IPS-NIHi7 (cell line): ENCODE measurements around the gene BLNK.
A peak's percentile ranks its signal among the peaks of the same experiment; 100 is the strongest.

Source experiments
- DNase-seq: peaks from one replicate; pipeline ENCODE4 v3.0.0; 2012; ENCODE audit warnings: mixed read lengths; ENCODE audit errors: extremely low spot score

Gene BLNK

DNA sequence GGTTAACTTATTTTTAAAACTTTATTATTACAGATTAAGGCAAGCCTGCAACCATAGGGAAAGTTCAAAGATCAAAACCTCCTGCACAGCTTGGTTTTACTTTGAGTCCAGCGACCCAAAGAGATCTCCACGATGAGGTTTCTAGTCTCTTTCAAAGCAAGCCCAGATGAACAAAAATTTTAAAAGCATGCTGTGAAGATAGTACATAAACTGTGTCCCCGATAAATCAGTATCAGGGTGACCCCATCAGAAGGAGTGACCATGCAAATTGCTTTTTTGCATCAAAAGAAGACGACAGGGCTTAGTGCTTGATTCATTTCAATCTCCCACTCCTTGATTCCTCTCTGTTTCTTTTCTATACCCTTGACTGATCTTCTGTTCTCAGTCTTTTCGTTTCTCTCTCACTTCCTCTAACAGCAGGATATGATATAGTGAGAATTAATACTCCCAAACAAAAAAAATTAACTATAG is 16.8 kb upstream of the BLNK start:
- no peak for DNase-seq

DNA sequence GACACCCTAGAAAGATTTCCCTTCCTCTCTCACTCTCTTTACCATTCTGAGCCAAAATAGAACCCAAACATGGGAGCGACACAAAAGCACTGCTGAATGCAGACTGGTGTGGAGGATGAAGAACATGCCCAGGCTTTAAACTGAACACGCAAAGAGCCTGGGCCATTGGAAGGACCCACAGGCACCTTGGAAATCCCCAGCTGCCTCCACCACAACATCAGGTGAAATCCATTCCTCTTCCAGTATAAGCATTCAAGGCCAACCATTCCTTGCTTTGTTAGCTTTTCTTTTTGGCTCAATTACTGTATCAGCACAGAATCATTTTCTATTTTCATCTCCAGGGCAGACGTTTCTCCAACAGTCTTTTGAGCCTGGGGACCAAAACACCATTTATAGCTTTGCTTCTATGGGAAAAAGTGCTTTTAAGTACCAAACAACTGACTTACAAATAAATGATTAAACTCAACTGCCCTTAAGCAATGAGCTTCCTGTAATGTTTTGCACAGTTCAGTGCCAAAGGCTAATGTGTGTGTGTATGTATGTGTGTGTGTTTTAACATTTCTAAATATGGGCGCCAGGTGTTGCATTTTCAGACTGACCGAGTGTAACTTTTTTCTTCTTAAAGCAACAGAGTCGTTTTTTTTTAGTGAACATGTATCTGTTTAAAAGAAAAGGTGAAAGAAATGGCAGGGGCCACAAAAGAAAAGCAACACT is 16.2 kb upstream of the BLNK start:
- no peak for DNase-seq

DNA sequence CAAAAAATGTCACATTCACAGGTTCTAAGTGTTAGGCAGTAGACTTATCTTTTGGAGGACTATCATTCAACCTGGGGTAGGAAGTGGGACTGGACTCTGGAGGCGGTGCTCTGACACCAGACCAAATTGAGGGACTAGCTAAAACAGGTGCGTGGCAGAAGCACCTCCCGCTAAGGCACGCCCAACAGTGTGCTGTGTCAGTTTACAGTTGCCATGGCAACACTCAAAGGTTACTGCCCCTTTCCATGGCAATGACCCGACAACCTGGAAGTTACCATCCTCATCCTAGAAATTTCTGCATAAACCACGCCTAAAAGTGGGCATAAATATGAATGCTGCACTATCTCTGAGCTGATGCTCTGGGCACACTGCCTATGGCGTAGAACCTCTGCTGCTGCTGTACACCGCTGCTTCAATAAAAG is 14.0 kb upstream of the BLNK start:
- DNase-seq = peak; percentile 62

DNA sequence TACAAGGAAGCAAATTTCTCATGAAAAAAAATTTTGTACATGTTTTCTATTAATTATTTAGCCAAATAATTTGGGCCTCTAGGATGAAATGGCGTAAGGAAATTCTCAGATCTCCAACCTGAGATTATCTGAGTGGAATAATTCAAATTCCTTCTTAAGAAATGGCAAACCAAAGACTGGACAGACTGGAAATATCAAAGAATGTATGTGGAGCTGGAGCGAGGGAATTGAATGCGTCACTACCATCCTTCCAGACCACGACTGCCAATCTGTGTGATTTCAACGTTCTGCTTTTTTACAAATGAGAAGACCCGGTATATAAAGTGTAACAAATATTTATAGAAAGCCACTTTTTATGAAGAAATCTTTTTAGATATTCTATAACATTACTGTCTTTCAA is 12.4 kb upstream of the BLNK start:
- no peak for DNase-seq

DNA sequence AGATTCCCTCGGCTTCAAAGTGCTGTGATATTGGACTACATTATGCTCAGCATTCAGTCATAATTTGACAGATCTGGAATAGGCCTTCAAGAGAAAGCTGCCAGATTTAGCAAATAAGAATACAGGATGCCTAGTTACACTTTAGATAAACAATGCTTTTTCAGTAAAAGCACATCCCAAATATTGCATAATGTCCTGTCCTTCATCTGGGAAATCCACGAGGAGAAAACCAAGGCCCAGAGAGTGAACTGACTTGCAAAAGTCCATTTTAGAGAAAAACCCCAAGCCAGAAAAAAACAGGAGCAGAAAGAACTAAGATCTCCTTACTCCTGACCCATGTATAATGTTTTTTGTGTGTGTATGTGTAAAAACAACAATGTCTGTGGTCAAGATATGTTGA is 12.0 kb upstream of the BLNK start:
- DNase-seq = no peak

DNA sequence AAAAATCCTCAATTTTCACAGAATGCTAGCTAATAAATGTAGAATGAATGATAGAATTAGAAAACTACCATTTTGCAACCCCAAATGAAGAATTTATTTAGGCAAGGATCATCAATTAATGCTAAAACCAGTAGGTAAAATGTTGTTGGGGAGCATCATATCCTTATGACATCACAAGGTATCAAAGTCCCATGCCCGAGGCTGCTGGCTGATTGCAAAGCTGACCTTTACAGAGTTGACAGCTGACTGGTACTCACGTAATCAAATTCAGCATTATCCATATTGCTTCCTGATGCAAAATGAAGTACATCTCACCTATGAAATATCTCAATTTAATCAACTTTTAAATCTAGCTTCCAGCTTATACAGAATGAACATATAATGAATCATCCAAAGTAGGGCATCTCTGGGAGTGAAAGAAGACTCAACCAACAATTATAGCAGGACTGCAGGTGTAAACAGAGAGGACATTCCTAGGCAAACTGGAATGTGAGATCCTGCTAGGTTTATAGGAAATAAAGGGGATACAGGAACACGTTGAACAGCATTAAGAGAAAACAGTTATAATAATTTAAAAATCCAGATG is 10.2 kb upstream of the BLNK start:
- DNase-seq = no peak

DNA sequence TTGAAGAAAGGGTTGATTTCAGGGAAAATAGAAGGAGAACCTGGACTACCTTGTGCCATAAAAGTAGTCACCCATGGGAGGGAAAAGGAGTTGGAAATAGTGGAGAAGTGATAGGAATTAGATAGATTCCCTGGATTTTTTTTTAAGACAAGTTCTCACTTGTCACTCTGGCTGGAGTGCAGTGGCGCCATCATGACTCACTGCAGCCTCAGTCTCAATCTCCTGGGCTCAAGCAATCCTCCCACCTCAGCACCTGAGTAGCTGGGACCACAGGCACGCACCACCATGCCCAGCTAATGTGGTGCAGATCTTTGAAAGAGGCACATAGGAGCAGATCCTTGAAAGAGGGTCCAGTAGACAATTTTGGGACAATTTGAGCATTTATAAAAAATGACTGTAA is 9.5 kb upstream of the BLNK start:
- no peak for DNase-seq

DNA sequence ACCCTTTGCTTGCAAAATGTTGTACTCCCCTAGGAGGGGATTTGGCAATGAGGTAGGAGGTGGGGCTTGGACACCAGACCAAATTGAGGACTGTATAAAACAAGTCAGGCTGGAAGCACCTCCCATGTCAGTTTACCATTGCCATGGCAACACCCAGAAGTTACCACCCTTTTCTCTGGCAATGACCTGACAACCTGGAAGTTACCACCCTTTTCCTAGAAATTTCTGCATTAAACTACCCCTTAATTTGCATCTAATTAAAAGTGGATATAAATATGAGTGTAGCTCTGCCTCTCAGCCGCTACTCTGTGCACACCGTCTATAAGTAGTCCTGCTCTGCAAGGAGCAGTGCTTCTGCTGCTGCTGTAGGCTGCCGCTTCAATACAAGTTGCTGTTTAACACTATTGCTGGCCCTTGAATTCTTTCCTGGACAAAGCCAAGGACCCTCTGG is 7.8 kb upstream of the BLNK start:
- DNase-seq = no peak

DNA sequence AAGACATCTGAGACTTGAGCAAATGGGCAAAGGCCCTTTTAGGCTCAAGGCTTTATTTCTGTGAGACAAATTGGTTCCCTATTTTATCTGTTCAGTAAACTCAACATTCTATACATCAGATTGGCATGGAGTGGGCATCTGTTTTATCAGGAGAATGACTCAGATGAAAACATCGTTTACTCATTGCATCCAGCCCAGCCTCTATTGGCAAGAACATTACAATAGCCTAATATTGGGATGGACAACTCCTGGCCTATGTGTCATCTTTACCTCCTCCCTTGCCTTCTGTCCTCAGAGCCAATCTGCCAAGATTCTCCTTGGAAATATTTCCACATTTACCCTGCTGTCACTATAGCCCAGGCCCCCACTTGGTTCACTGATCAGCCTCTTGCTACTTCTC is 5.5 kb upstream of the BLNK start:
- no peak for DNase-seq

DNA sequence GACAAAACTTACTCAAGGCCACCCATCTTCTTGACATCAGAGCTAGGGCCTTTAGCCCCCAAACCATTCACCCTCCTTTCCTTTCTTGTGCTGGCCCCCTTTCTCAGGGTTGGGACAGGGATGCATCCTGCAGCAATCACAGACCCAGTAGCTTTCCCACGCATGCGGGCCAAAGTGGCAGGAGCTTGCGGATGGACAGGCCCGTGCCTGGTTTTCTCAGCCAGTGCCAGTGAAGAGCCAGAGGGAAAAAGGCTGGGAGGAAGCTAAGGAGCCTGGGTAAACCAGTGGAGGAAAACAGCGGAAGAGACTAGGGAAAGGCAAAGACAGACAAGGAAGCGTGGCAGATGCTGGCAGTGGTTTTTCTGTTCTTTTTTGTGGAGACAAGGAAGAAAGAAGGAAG is 5.1 kb upstream of the BLNK start:
- DNase-seq = no peak

DNA sequence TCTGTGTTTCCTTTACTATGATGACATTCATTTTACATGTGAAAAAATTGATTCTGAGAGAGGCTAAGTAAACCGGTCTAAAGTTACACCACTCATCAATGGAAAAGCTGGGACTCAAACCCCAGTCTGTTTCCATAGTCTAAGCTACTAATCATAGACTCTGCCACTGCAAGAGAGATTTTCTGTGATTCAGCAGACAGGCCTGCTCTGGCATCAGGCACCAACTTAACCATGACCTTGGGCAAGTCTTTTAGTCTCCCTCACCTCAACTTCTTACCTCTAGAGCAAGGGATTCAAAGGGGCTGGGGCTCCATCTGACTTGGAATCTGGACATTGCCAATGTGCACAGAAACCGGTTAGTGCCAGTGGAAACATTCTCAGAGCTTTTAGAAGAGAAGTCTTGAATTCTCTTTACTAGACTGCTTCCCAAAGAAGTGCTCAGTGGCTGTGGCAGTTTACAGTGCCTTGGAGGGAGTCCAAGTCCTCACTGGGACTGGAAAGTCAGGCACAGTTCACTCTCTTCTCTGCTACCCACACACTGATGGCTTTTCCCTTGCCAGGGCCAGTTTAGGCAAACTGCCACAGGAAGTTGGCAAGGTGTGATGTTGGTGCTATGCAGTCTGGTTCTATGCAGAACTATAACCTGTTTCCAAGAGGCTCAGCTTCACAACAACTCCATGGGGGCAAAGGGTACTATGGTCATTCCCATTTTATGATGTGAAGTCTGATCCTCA is 4.5 kb upstream of the BLNK start:
- no peak for DNase-seq

DNA sequence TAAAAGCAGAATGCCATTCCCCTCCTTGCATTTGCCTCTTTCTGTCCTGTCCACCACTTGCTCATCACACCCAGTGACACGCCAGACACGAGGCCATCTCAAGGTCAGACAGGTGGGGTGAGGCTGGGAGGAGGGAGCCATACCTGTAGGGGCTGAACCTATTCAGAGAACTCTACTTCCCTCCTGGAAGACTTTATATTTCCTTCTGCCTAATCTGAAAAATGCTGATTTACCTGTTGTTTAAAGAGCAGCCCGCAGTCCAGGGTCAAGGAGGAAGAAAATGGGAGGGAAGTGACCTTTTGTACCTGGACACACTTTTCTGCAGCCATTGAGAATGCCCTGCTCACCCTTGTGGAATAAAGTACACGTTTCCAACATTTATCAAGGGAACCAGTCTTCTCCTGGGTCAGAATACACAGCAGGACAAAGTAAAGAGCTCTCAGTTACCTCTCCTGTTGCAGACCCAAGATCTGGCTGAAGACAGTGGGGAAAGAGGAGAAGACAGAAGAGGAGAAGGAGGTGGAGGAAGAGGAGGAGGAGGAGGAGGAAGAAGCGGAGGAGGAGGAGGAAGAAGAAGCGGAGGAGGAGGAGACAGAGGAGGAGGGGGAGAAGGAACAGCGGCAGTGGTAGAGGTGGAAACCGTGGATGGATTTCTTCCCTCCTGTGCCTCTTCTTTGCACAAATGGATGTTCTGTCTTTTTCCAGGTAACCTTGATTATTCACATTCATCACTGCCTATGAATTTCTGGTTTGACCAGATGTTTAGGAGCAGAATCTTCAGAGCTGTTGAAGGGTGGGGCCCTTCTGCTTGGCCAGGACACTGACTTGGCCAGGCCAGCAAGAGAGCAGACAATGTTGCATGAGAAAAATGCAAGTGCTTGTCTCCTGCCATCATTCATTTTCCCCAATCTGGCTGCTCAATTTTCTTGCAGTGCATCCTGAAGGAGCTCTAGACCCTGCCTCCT is 1.2 kb upstream of the BLNK start:
- DNase-seq = no peak

DNA sequence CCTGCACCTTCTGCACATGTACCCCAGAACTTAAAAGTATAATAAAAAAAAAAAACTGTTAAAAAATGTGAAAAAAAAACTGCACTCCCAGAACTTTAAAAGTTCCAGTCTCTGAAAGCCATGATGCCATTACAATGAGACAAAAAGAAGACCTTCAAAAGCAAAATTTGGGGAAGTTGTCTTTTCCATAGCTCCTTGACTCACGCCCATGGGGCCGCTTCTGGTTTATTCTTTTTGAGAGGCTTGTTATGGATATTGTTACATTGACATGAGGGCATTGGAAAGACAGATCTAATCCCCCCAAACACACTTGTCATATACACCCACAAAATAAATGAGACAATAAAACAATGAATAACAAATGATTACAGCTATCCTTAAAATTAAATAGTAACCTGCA is 798 bp downstream of the BLNK start:
- DNase-seq = no peak

DNA sequence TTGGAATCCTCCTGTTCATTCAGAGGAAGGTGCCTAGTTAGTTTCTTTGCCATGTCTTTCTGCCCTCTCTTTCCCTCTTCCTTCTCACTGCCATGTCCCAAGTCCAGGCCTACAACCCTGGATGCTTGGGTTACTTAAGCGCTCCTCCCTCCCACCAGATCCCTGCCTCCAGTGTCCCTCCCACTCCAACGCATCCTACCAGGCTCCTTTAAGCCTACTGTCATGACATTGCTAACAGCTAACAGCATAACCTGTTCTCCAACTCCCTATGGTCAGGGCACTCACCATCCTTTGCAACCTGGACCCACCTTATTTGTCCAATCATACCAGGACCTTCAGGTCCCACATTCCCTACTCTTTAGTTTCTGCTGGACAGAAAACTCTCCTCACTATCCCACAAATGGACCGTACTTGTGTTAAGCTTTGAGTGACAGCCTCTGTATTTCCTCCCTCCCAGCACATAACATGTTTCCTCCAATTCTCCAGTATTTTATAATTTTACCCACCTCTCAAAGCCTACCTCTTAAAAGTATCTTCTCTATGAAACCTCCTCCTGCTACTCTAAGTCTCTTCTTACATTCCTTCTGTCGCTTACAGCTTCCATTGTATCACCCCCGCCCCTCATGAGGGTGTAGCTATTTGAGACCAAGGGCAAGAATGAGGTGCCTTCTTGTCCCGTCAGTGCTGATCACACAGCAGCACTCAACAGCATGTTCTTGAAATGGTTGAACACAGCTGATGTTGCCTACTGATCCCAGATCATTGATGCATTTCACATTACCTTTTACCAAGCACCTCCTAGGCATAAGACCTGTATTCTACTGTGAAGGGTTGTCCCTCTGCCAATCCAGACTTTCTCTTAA is 1.7 kb downstream of the BLNK start:
- no peak for DNase-seq

DNA sequence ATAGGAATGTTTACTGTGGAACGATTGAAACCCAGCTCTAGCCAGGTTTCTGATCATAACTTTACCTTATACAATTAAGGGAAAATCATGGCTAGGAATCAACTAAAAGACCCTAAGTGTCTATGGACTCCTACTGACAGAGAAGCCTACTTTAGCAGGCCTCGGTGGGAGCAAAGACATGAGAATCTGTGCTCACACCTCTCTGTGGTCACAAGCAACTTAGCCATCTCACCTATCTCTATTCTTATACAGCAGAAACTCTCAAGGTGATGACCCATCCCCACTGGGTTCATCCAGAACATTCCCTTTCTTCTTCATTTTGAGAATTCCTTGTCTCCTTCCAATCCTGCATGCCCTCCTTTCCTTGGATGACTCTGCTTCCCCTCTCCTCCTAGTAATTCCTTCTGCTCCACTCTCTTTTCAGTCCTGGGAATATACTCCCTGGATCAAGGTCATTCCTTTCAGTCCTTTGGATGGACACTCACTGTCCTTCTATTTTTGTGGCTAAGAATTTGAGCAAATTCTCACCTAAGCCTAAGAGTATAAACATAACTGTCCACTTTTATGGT is 2.9 kb downstream of the BLNK start:
- no peak for DNase-seq

DNA sequence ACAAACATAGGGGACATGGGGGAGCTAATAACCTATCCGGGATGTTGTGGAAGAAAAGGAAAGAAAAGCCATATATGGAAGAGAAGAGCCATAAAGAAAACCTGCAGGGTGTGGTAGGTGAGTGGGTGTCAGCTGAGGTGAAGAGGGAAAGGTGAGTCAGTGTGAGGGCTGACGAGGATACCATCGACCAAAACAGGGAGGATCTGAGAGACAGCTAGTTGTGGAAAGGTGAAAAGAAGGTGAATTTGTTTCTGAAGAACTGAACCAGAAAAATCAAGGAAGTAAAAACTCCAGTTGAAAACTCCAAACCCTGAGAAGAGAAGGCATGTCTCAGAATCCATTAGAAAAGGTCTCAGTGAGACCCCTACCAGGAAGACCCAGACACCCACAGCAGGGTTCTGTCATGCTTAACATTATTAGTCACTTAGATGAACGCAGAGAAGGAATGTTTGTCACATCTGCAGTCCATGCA is 4.1 kb downstream of the BLNK start:
- DNase-seq = no peak

DNA sequence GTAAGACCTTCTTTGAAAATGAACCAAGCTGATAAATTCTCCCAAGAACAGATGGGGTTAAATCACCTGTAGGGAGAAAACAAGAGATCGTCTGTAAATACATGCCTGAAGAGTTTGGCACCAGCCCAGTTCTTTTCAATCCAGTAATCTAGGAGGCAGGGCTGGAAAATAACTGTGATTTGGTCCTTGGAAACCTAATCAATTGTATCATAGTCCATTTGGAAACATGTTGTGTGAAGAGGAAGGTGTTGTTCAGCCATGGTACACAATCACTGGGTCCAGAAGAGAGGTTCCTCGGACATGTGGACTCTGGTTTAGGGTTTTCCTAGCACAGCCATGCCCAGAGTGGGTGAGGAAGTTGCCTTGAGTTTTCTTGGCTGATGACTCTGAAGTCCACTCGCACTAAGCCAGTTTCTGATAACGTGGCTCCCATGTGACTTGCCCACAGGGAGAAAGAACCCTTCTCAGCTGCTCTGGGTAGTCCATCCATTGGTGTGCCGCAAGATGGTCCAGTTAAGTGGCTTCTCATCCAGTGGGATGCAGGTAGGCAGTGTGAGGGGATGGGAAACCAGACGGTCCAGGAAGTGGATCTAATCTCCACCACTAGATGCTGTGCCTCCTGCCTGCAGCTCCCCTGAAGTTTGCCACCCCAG is 5.1 kb downstream of the BLNK start:
- no peak for DNase-seq

DNA sequence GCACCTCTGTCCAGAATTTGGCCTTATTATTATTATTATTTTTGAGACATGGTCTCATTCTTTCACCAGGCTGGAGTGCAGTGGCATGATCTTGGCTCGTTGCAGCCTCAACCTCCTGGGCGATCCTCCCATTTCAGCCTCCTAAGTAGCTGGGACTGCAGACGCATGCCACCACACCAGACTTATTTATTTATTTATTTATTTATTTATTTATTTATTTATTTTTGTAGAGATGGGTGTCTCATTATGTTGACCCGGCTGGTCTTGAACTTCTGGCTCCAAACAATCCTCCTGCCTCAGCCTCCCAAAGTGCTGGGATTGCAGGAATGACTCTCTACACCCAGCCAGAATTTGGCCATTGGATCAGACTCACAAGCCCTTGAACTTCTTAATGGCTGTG is 6.4 kb downstream of the BLNK start:
- DNase-seq = no peak

DNA sequence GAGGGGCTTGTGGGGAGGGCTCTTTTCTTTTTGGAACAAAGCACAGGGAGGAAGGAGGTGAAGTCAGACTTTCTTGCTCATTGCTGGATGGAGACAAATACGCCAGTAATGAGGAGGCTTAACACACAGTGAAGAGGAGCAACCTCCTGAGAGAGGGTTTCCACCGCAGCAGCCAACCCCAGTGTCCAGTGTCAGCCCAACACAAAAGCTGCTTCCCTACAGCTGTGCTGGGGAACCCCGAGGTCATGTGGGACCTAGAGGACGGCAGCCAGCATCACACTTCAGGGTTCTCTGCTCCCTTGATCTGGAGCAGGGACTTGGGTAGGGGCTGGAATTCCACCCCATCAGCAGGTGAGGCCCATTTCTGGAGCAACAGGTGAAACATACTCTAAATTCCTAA is 7.7 kb downstream of the BLNK start:
- DNase-seq = no peak

DNA sequence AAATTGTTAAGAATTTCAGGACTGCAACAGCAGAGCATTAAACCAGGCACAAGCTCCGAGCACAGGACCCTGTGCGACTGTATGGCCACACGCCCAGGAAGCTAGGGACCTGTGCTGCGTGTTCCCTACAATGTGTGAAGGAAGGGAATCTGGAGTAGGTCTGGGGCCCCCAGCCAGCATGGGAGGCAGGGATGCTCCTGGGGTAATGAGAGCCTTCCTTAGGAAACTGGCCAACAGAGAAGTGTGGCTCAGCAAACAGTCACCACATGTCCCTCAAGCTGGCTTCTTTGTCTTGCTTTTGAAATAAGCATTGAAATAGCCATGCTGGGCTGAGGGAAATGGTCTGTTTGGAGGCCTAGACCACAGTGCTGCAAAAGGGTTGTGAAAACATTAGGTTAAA is 8.2 kb downstream of the BLNK start:
- DNase-seq = no peak
